MV-4-11 (cell line): ENCODE results near the gene SFXN4.
A peak's percentile ranks its signal among the peaks of the same experiment; 100 is the strongest.

Experiments
- DNase-seq: peaks from one replicate; lab custom pipeline; 2025; lab: John Stamatoyannopoulos, UW

SFXN4 gene

DNA sequence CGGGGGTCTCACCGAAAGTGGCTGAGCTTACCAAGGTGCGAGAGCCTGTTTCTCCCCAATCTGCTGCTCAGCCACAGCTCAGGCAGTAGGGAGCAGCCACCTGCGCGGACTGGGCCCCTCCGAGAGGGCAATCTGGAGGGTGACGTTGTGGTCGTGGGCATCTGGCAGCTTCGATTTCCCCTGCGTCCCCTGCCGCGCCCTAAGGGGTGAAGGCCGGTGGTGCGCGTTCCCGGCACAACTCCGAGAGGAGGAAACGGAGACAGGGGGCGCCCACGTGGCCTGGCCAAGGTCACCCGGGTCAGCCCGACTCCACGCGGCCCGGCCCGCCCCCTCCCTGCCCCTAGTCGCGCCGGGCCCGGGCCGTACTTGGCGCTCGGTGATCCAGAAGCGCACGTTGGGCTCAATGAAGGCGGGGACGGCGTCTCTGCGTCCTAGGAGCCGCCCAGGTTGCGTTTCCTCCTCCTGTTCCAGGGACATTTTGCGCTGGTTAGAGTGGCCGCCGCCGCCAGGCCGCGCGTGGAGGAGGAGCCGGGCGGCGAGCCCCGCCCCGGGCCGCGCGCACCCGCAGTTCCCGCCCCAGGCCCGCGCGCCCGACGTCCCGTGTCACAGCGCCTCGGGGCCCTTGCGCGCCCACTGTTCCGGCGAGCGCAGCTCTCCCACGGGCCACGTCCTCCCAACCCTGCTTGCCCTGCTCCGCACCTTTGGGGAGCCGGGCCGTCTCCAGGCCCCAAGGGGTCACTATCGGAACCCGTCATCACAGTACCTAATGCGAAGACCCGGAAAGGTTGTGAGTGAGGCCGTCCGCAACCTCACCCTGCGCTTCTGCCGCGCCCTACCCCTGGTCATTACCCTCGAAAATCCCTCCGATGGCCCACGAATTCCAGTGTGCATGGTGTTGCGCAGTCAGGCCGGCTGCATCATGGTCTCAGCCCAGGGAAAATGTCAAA lies at the start of gene SFXN4:
TSS of gene SFXN4 (minus strand) at position 544 of the 947 bp plus-strand sequence. CDS start at position 477, 67 bp downstream.
- peak; percentile 80 for DNase-seq

DNA sequence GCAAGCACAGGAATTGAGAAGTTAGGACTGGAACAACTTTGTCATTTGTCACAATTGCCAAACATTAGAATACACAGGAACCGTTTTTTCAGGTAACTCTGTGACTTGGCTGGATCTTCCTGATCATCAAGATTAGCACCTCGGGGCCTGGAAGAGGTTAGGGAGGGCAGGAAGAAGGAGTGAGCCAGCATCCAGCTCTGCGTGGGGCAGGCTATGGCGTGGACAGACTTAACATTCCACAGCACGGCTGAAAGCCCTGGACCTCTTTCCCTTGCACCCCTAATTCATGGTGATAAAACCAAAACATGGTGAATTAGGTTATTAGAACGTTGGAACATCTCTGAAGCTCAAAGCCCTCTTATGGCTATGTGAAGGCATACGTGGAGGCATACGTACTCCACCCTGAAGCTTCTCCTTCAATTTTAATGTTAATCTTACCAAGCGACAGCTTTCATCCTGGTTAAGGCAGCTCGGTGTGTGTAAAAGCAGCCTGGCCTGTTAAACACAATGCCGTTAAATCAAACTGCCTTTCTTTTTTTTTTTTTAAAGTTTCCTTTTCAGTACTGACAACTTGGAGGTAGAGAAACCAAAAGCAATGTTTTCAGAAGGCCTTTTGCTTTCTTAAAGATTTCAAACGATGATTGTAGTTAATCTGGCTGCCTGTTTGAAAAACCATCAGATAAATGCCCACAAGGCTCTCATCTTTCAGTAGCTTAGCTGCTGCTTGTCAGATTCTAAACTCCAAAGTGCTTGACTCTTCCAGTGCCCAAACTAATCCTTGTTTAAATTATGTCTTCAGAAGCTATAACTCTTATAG lies 46.3 kb upstream of the SFXN4 start:
- no peak for DNase-seq

DNA sequence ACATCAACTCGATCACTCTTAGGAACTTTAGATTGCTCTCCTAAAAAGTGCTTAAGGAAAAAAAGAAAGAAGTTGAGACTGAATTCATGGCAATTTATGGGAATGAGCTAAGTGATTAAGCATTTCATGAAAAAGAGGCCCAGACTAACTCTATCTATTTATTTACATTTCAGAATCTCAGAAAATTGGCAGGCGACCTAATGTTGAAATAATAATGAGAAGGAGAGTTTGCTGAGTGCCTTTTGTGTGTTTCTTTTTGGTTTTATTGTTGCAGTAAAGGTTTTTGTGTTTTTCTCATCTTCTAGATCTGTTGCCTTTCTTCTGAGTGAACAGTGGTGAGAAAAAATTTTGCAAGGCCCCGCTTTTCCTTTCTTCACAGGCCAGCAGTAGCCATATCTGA lies 45.7 kb upstream of the SFXN4 start:
- no peak for DNase-seq

DNA sequence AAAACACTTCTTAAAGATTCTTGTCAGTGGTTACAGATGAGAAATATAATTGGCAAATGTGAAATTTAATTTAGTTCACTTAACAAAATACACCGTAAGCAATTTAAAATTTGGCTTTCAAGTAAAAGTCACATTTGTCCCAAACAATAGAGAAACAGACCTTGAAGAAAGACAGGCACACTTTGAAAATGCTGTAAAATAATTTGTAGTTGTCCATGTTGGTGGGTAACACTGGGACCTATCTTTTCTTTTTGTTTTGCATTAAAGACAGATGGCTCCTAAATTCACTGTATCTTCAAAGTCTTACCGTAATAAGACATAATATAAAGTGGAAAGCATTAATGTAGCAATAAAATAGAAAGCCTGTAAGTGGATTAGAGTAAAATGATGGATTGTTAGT lies 45.1 kb upstream of the SFXN4 start:
- no peak for DNase-seq

GRCh38 chr10:119209736-119210355 lies 44.3 kb upstream of the SFXN4 start:
- no peak for DNase-seq

- peak; percentile 21 for DNase-seq
Observed at GRCh38 chr10:119209035-119209735, 43.7 kb upstream of the SFXN4 start.

GRCh38 chr10:119208553-119208940 lies 43.0 kb upstream of the SFXN4 start:
- DNase-seq: no peak

GRCh38 chr10:119207713-119208552 lies 42.4 kb upstream of the SFXN4 start:
- no peak for DNase-seq

DNA sequence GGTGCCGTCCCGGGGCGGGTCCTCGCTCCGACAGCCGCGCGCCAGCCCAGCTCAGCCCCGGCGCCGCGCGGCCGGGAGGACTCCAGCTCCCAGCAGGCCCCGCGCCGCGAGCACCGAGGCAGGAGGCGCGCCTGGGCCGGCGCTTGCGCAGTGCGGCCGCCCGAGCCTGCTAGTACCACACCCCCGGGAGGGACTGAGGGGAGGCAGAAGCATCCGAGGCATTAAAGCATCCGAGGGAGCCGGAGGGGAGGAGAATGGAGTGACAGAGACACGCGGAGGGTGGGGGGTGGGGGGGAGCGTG lies 41.8 kb upstream of the SFXN4 start, which contains the start of gene GRK5:
TSS of gene GRK5 (plus strand) at position 206 of the 301 bp plus-strand sequence. CDS start 347 bp downstream, outside the sequence.
- DNase-seq: peak; percentile 85

GRCh38 chr10:119206603-119207365 lies 41.3 kb upstream of the SFXN4 start:
- DNase-seq: peak; percentile 57

- DNase-seq: peak; percentile 79
Observed at GRCh38 chr10:119205894-119206602, 40.5 kb upstream of the SFXN4 start.

- no peak for DNase-seq
Observed at GRCh38 chr10:119203006-119203405, 37.5 kb upstream of the SFXN4 start.

GRCh38 chr10:119201233-119201632 lies 35.7 kb upstream of the SFXN4 start:
- DNase-seq: no peak

DNA sequence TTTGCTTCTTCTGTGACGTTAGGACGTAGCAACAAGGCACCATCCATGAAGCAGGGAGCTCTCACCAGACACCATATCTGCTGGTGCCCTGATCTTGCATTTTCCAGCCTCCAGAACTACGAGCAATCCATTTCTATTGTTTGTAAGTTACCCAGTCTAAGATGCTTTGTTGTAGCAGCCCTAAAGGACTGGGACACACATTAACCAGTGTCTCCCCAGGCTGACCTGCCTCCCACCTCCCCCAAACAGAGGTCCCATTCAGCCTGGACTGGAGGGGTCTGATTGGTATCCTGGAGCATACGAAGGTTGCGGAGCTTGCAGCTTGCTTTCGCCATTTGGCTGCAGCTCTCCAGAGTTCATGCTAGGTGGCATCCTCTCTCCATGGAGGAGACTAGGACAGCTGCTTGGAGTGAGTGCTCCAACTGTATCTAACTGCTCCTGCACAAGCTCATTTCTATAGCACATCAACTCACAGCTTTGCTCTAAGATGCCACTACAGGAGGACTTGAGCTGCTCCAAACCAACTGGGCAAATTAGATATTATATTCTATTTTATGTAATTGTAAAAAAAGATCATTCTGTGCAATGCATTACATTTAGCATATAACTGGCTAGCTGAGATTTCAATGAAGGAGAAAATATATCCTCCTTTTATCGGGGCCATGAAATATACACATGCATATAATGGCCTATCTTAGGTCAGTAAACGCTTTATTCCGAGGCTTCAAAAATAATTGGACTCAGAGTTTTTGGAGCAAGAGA lies 33.9 kb upstream of the SFXN4 start:
- peak; percentile 79 for DNase-seq

DNA sequence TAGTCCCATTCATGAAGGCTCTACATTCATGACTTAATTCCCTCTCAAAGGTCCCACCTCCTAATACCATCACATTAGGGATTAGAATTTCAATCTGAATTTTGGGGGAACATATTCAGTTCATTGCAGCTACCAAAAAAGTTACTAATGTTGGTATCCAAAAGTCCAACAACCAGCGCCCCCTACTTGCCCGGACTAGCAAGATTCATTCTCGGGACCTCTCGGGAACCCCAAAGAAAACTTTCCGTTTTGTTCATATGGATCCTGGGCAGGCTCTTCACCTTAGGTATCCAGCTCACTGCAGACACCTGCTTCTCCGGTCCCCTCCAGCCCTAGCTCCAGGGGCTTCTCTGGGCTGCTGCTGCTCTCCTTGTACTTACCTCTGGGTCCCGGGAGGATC lies 32.9 kb upstream of the SFXN4 start:
- peak; percentile 40 for DNase-seq

GRCh38 chr10:119197921-119198320 lies 32.4 kb upstream of the SFXN4 start:
- DNase-seq: peak; percentile 61

GRCh38 chr10:119191881-119192280 lies 26.4 kb upstream of the SFXN4 start:
- no peak for DNase-seq

DNA sequence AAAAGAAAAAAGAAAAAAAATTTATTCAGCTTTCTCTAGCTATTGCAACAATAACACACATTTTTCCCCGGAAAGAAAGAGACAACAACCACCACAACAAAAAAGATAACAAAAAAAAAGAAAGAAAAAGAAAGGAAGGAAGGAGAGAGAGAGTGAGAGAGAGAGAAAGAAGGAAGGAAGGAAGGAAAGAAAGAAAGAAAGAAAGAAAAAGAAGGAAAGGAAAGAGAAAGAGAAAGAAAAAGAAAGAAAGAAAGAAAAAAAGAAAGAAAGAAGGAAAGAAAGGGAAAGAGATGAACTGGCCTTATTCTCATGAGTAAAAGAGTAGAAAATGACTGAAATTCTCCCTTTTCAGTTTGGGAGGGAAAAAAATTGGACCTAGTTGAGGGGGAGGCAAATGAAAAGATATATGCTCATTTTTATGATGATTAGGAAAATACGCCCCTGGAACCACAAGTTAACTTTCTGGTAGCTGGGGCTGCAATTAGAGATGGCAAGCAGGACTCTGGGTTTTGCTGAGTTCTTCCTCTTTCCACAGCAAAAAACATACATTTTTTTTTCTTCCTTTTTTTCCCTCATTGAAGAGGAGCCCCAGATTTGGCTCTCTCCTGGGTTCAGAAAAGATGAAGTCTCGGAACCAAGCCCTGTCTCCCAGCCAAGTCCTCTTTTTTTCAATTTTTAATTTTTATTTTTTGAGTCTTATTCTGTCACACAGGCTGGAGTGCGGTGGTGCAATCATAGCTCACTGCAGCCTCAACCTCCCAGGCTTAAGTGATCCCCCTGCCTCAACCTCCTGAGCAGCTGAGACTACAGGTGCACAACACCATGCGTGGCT lies 25.7 kb upstream of the SFXN4 start:
- DNase-seq: peak; percentile 58
